Measurements from ENCODE around the gene BNIP2.

GRCh38 chr15:59688423-59688781 is 718 bp downstream of the BNIP2 start:
- TF ChIP-seq CTCF (conservative IDR thresholded peaks at IDR 0.05; ENCODE audit: low read depth, low read length) (no peak), EZH2 (IDR thresholded peaks at IDR 0.05; ENCODE audit: borderline replicate concordance, low read depth, low read length, poor library complexity, severe bottlenecking) (no peak)

Measured in A673 (cell line).